Thoracic aorta (tissue), 2 donors: ENCODE measurements around the gene PPP1R14B. TPM values are rescaled to one million over a fixed set of nuclear protein-coding genes. Genes with fewer than 3 reads are reported as not detected.

ENCODE experiments used
- ATAC-seq: fragments of 150-250 bp; one replicate; pipeline ENCODE4 v1.8.0; 2017; ENCODE audit warnings: low read depth; ENCODE audit not compliant: insufficient number of reproducible peaks, low FRiP score
- DNase-seq: peaks from one replicate; pipeline ENCODE4 v3.0.0-alpha.2; 2020; ENCODE audit warnings: low spot score
- H3K27ac ChIP-seq, 2 donors: fragments of 200-600 bp; sonication (generic); 1 replicate in 1 of 2; 2 replicates in 1 of 2; pipeline ENCODE4 v1.5.1; 2016; ENCODE audit warnings: mild to moderate bottlenecking in 2 of 2, moderate library complexity in 2 of 2
- H3K27me3 ChIP-seq: fragments of 200-600 bp; sonication (generic); replicated peaks from 2 replicates; pipeline ENCODE4 v1.6.0; 2016; ENCODE audit warnings: mild to moderate bottlenecking; ENCODE audit not compliant: insufficient read depth
- H3K36me3 ChIP-seq: fragments of 200-600 bp; sonication (generic); one replicate; pipeline ENCODE4 v1.5.1; 2016
- H3K4me1 ChIP-seq, 2 donors: fragments of 200-600 bp; sonication (generic); 1 replicate in 1 of 2; 2 replicates in 1 of 2; pipeline versions ENCODE4 v1.5.1 to v1.6.0; 2016; ENCODE audit warnings: low read depth in 2 of 2, mild to moderate bottlenecking in 1 of 2; ENCODE audit not compliant: control insufficient read depth in 1 of 2
- H3K4me3 ChIP-seq: fragments of 200-600 bp; sonication (generic); 2 replicates; pipeline ENCODE4 v1.5.1; 2016; ENCODE audit warnings: mild to moderate bottlenecking
- H3K9me3 ChIP-seq: fragments of 200-600 bp; sonication (generic); 2 replicates; pipeline ENCODE4 v1.5.1; 2016
- CTCF ChIP-seq: fragments of 200-600 bp; sonication (generic); IDR thresholded peaks from one replicate; pipeline ENCODE4 v1.5.1; 2019; ENCODE audit warnings: antibody characterized with exemption
- total RNA-seq, 2 donors: library from RNA; depleted of rRNA; stranded (reverse); fragments of >200 nt; gene quantifications; one replicate each; pipeline versions ENCODE4 v1.1.0 to v1.2.3, GENCODE V29; 2016

Gene PPP1R14B
- total RNA-seq, 2 donors from 2014 or later = 75.3 to 122 TPM

- no peak for ATAC-seq
- Histone ChIP-seq H3K4me3 (no peak overlapping the region), H3K9me3 (no peaks in the 10 kb centered on the region), H3K27ac (no peak overlapping the region), H3K36me3 (peaks cover 87% of the 10 kb centered on the region), H3K27me3 (no peaks in the 10 kb centered on the region), H3K4me1 (no peaks in the 10 kb centered on the region)
- TF ChIP-seq CTCF = no peak
- DNase-seq = no peak
Observed at GRCh38 chr11:64198511-64198910, 48.2 kb downstream of the PPP1R14B start.

- H3K27me3 ChIP-seq = no peaks in the 10 kb centered on the region
- H3K9me3 ChIP-seq = no peaks in the 10 kb centered on the region
- H3K27ac ChIP-seq = no peak overlapping the region
- ATAC-seq (no peak), DNase-seq (no peak)
- peaks cover 82% of the 10 kb centered on the region for H3K36me3 ChIP-seq
- H3K4me3 ChIP-seq = no peak overlapping the region
- no peak for TF ChIP-seq CTCF
- H3K4me1 ChIP-seq = no peaks in the 10 kb centered on the region
Observed at GRCh38 chr11:64196626-64197025, 50.1 kb downstream of the PPP1R14B start.

Other genes with a start within 250 kb of the PPP1R14B start
- under 1 TPM in 1 of 2 donors, not detected in 1; 0.41 TPM for gene FLRT1, start 211.0 kb downstream of the PPP1R14B start, total RNA-seq
- gene MACROD1, start 80.8 kb downstream of the PPP1R14B start, total RNA-seq = 10 to 100 TPM; 15.8 to 17.6 TPM
- gene STIP1, start 60.8 kb downstream of the PPP1R14B start, total RNA-seq = 10 to 100 TPM; 74.7 to 91.2 TPM
- 10 to 100 TPM; 47.2 to 66.6 TPM for gene FERMT3, start 40.2 kb downstream of the PPP1R14B start, total RNA-seq
- 10 to 100 TPM; 67.2 to 95.3 TPM for gene TRPT1, start 20.8 kb downstream of the PPP1R14B start, total RNA-seq
- 10 to 100 TPM; 52.3 to 61.6 TPM for gene NUDT22, start 20.7 kb downstream of the PPP1R14B start, total RNA-seq
- 10 to 100 TPM; 13.5 to 53.2 TPM for gene DNAJC4, start 16.4 kb downstream of the PPP1R14B start, total RNA-seq
- gene VEGFB, start 12.4 kb downstream of the PPP1R14B start, total RNA-seq = 100 to 1,000 TPM in 1 of 2 donors, 10 to 100 TPM in 1; 81.8 to 107 TPM
- 10 to 100 TPM; 51.7 to 53.0 TPM for gene FKBP2, start 5.8 kb downstream of the PPP1R14B start, total RNA-seq
- gene PLCB3, start 4.6 kb upstream of the PPP1R14B start, total RNA-seq = 10 to 100 TPM; 31.5 to 39.7 TPM
- 10 to 100 TPM; 39.2 to 83.8 TPM for gene BAD, start 37.7 kb upstream of the PPP1R14B start, total RNA-seq
- 10 to 100 TPM in 1 of 2 donors, 1 to 10 TPM in 1; 8.7 to 19.0 TPM for gene GPR137, start 38.9 kb upstream of the PPP1R14B start, total RNA-seq
- not detected for gene KCNK4, start 44.4 kb upstream of the PPP1R14B start, total RNA-seq
- gene CATSPERZ, start 53.4 kb upstream of the PPP1R14B start, total RNA-seq = not detected
- gene ESRRA, start 58.6 kb upstream of the PPP1R14B start, total RNA-seq = 10 to 100 TPM; 33.4 to 46.0 TPM
- gene TRMT112, start 70.6 kb upstream of the PPP1R14B start, total RNA-seq = 100 to 1,000 TPM; 157 to 218 TPM
- gene PRDX5, start 71.2 kb upstream of the PPP1R14B start, total RNA-seq = 100 to 1,000 TPM in 1 of 2 donors, 10 to 100 TPM in 1; 91.1 to 136 TPM
- 10 to 100 TPM; 10.3 to 19.0 TPM for gene CCDC88B, start 93.3 kb upstream of the PPP1R14B start, total RNA-seq
- gene RPS6KA4, start 112.2 kb upstream of the PPP1R14B start, total RNA-seq = 10 to 100 TPM; 42.5 to 50.0 TPM